Measurements from ENCODE around the gene MYOF.
A peak's percentile ranks its signal among the peaks of the same experiment; 100 is the strongest.
"Not testable (repeated sequence)": the region's sequence is repeated elsewhere in the genome, so short reads cannot be mapped to it uniquely, and the experiment has no call there.

MYOF gene

GRCh38 chr10:93419016-93419415 is 63.1 kb downstream of the MYOF start:
- DNase-seq, result not testable (repeated sequence)

- DNase-seq, result no peak
These were observed 64.2 kb downstream of the MYOF start for GRCh38 chr10:93417921-93418320.

DNA sequence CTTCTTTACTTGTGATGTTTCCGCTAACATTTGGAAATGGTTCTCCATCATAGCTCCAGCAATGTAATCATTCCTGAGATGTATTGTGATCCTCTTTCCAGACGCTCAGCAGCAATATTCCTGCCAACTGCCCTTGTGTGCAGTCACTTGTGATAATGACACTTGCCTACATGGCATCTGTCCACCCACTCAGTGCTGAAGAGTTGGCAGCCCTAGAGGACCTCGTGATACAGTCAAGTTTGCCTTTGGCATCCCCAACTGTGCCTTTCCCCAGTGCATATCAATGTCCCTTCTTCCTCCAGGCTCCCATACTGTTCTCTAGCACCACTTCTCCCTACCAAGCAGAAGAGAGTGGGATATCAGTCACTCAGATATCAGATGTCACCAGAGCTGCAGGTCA is 64.9 kb downstream of the MYOF start:
- DNase-seq, result peak; percentile 86

- no peak for DNase-seq
These were observed 65.3 kb downstream of the MYOF start for GRCh38 chr10:93416824-93417223.

- no peak for DNase-seq
These were observed 66.4 kb downstream of the MYOF start for GRCh38 chr10:93415693-93416092.

GRCh38 chr10:93413252-93413689 is 68.9 kb downstream of the MYOF start:
- no peak for DNase-seq

DNA sequence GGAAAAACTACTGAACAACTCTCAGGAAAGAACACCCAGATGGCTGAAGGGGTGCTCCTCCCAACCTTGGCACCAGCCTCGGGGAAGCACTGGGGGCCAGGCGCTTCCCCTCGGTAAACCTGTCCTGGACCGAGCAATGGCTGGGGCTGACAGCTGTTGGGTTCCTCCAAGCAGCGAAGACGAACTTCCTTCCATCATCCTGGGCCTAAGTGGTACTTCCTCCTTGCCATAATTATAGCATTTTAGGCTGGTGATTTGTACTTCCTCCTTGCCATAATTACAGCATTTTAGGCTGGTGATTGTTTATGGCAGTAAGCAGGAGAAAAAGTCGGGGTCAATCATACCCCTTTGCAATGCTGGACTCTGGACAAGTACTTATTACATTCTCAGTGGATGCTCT is 69.3 kb downstream of the MYOF start:
- DNase-seq, result no peak

GRCh38 chr10:93410697-93411348 is 71.3 kb downstream of the MYOF start:
- no peak for DNase-seq

GRCh38 chr10:93408783-93409182 is 73.4 kb downstream of the MYOF start:
- DNase-seq, result no peak

- no peak for DNase-seq
These were observed 75.6 kb downstream of the MYOF start for GRCh38 chr10:93406364-93407145.

- no peak for DNase-seq
These were observed 78.1 kb downstream of the MYOF start for GRCh38 chr10:93404048-93404354.

DNA sequence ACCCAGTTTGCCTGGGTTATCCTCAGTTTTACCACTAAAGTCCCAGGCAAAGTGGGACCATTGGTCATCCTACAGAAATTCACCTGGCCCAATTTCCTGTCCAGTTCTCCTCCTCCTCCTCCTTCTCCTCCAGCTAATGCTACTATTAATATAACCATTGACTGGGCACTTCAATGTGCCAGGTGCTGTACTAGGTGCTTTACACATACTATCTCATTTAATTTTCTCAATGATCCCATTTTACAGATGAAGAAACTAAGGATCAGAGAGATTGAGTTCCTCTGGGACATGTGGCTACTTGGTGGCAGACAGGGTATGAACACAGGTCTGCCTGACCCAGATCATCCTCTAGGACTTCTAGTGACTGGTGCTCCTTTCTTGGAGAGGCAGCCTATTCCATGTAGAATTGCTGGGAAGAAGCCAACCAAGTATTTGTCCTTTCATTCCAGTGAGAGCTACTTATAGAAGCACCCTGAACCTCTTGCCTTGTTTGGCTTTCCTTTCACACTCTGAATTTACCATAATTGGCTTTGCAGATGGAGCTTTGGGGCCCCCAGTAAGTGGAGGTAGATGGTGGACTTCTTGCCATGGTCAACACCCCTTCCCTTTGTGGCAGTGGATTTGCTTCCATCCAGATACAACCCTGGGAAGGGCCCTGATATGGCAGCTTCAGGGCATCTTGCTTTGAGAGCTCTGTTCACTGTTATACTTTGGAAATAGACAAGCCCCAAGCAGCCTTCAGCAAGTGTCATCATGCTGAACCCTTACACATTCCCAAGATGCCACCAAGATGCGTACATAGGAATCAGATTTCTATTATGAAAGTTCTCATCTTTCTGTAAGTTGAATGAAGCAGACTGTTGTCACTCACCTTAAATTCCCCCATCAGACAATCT is 78.7 kb downstream of the MYOF start:
- DNase-seq, result no peak

- no peak for DNase-seq
These were observed 79.9 kb downstream of the MYOF start for GRCh38 chr10:93402192-93402591.

GRCh38 chr10:93398528-93398927 is 83.6 kb downstream of the MYOF start:
- no peak for DNase-seq

GRCh38 chr10:93397020-93397419 is 85.1 kb downstream of the MYOF start:
- DNase-seq, result no peak

DNA sequence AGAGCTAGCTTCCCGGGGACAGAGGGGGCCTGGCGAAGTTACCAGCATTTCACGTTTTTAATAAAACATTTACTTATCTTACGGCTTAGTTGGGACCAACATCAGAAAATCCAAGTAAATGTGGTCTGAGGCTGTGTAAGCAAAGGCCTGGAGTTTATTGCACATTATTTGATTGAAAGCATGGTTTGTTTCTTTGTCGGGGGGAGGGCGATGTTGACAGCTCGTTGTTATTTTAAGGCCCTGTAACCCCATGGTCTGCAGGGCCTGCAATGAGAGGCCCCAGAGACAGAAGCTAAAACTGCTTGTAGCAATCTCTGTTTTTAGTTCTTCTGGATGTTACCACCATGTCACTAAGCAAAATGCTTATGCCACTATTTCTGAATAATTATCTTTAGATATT is 88.9 kb downstream of the MYOF start:
- DNase-seq, result no peak

DNA sequence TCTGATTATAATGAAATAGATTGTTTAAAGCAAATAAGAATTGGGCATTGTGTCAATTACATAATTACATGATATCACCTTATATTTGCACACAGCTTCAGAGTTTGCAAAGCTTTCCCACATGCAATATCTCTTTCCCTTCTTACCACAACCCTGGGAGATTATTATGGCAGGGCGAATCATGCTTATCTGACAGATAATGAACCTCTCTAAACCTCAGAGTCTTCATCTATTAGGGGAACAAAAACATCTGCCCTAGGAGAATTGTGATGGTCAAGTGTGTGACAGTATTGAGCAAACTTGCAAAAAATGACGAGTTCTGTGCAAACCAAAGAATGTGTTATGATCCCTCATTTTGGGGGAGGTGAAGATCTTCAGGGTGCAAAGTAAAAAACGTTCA is 90.0 kb downstream of the MYOF start:
- DNase-seq, result no peak

- no peak for DNase-seq
These were observed 91.6 kb downstream of the MYOF start for GRCh38 chr10:93390306-93391090.

DNA sequence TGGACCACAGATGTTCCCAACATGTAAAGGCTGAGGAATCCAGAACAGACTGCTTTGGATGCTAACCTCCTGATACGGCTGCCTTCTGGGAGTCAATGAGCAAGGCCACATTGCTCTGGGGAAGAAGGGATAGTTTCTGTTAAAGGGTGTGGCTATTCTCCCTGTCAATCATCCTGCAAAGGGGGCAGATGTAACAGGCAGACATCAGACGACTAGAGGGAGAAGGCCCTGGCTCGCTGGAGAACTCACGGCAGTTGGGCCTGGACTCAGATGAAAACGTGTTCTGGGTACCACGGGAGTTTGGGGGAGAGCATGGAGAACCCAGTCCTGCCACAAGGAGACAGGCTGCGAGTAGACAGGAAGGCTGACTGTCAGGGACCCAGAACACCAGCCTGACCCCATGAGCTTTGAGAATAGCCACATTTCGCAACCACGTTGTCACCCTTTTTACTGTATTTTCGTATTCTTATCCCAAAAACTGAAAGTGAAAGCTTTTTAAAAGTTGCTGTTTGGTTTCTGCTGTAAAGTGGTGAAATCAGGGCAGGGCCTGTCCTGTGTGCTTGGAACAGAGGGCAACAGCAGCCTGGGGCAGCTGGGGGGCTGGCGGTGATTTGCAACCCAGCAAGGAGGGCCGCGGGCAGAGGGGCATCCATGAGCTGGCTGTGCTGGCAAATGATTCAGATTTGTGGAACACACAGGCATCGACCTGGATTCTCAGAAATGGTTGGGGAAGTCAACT is 95.3 kb downstream of the MYOF start:
- DNase-seq, result no peak

DNA sequence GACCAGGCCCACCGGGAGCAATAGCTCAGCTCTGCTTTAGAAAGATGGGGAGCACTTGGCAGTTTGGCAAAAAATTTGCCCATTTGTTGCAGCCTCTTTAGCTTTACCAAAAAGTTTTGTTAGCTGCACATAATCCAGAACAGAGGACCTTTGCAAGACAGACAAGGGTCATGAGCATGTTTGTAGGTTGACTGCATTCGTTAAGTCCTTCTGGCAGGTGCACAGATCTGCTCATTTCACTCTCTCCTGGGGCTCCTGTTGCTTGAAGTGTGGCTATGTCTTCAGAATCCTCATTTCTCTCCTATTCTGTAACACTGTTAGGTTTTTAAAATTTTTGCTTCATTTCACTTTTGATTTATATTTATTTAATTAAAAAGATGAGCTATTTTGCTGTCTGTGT is 96.8 kb downstream of the MYOF start:
- DNase-seq, result no peak

DNA sequence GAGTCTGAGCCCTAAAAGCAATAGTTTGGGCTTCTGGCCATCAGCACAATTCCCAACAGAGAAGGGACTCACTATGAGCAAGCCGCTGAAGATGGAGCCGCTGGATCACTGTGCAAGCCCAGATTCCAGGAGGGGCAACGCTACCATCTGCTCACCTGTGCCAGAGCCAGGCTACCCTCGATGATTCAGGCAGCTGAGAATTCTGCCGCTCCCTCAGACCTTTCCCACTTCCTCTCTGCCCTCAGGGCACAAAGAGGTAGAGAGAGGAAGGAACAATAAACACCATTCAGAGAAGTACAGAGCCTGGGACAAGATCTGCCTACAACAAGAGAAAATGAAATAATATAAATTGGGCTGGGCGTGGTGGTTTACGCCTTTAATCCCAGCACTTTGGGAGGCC is 98.1 kb downstream of the MYOF start:
- no peak for DNase-seq

DNA sequence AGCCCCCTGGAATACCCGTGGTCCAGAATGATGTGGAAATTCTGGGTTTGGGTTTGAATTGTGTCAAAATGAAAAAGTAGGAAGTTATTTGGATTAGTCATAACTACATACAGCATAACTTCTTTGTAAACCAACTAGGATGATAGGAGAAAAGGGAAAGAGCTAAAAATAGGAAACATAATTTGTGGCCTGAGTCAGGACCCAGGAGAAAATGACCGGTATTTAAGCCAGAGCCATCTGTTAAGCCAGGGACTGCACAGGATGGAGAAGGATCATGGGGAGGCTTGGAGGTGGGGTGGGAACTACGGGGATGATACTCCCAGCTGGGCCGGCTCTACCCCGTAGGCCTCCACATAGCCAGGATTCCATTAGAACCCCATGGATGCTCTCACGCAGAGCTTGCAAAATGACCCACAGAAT is 98.6 kb downstream of the MYOF start:
- no peak for DNase-seq
